SU-DHL-6 (cell line): ENCODE data around the gene TNRC6B.

Experiments
- H2AFZ ChIP-seq: fragments of 200-600 bp; sonication (generic); 2 replicates; pipeline ENCODE4 v1.6.1; 2014; ENCODE audit warnings: low read depth, mild to moderate bottlenecking, moderate library complexity, mixed read lengths, antibody characterized with exemption, low read length; ENCODE audit not compliant: severe bottlenecking
- H3F3A ChIP-seq: fragments of 200-600 bp; shearing (Covaris generic); 2 replicates; pipeline ENCODE4 v1.6.0; 2016; ENCODE audit warnings: antibody characterized with exemption, mild to moderate bottlenecking; ENCODE audit not compliant: insufficient read depth
- H3K27ac ChIP-seq: fragments of 200-600 bp; sonication (generic); 2 replicates; pipeline ENCODE4 v1.5.1; 2016; ENCODE audit warnings: low read depth, mild to moderate bottlenecking, low read length, moderate library complexity, mixed read lengths
- H3K27me3 ChIP-seq: fragments of 200-600 bp; sonication (generic), shearing (Covaris generic); 2 replicates; pipeline ENCODE4 v1.6.0; 2014; ENCODE audit warnings: mild to moderate bottlenecking, low read length
- H3K36me3 ChIP-seq: fragments of 200-600 bp; sonication (generic); 2 replicates; pipeline ENCODE4 v1.6.1; 2014; ENCODE audit warnings: mild to moderate bottlenecking, low read length, mixed read lengths
- H3K4me2 ChIP-seq: fragments of 300-600, 200-600 bp; shearing (Covaris generic), sonication (generic); 2 replicates; pipeline ENCODE4 v1.6.0; 2014; ENCODE audit warnings: low read length, low read depth, mild to moderate bottlenecking; ENCODE audit not compliant: poor library complexity, severe bottlenecking
- H3K4me3 ChIP-seq: fragments of 200-600 bp; sonication (generic); 2 replicates; pipeline ENCODE4 v1.5.1; 2014; ENCODE audit warnings: antibody characterized with exemption, low read length, mild to moderate bottlenecking, mixed read lengths; ENCODE audit not compliant: insufficient read depth, poor library complexity, severe bottlenecking
- H3K79me2 ChIP-seq: fragments of 200-600 bp; sonication (generic); 2 replicates; pipeline ENCODE4 v1.6.1; 2014; ENCODE audit warnings: mild to moderate bottlenecking, low read length, moderate library complexity; ENCODE audit not compliant: insufficient read depth
- H3K9ac ChIP-seq: fragments of 200-600 bp; sonication (generic); 2 replicates; pipeline ENCODE4 v1.7.0; 2014; ENCODE audit warnings: mild to moderate bottlenecking, low read length
- H3K9me2 ChIP-seq: fragments of 200-600 bp; sonication (generic); replicated peaks from 2 replicates; pipeline ENCODE4 v1.6.1; 2014; ENCODE audit warnings: low read length; ENCODE audit not compliant: insufficient read depth
- H3K9me3 ChIP-seq: fragments of 200-600 bp; sonication (generic); 2 replicates; pipeline ENCODE4 v1.6.1; 2014; ENCODE audit warnings: low read length, mixed read lengths; ENCODE audit not compliant: insufficient read depth
- H4K20me1 ChIP-seq: fragments of 200-600 bp; sonication (generic); 2 replicates; pipeline ENCODE4 v1.6.1; 2014; ENCODE audit warnings: low read depth, mild to moderate bottlenecking, antibody characterized with exemption, low read length, moderate library complexity, mixed read lengths
- EZH2phosphoT487 ChIP-seq: fragments of 200-600 bp; sonication (generic), shearing (Covaris generic); conservative IDR thresholded peaks from 2 replicates; pipeline ENCODE4 v1.6.1; 2018; ENCODE audit warnings: mild to moderate bottlenecking, antibody characterized with exemption, low read length, moderate library complexity, mixed read lengths
- TF ChIP-seq, protein P1 (sequence below): fragments of 200-600 bp; sonication (generic); IDR thresholded peaks from one replicate; pipeline ENCODE4 v1.5.1; 2017; ENCODE audit warnings: antibody characterized with exemption, mild to moderate bottlenecking, low read length, moderate library complexity; ENCODE audit not compliant: insufficient read depth, poor library complexity, severe bottlenecking

The TNRC6B gene

DNA sequence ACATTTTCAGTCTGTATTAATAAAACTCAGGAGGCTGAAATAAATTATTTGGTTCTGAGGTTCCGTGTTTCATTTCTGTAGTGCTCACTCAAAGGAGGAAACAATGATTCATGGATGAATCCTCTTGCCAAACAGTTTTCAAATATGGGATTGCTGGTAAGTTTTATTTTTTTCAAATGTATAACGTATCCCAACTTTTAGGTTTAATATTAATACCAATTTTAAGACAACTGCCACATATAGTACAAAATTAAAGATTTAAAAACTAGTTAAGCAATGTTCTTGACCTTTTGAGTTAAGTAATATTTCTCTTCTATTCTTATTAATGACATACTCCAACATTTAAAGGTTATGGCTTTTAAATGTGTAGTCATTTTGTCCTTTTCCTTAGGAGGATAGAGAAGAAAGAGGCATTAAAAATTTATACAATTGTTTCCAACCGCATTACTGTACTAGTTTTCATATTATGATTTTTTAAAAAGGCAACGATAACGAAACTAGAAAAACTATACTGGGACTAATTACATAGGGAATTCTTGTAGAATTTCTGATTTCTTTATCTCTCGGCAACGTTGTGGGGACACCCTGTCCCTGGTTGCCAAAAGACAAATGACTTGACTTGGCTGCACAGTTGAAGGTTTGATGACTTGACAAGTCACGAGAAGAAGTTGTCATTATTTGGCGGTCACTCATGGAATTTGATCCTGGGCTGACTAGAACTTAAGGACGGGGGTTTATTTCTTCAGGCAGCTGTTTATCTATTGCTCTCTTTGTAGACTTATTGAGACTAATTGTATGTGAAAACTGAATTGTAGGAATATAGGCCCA lies 99.5 kb downstream of the TNRC6B start:
- no peaks in the 10 kb centered on the region for H3K27me3 ChIP-seq
- no peak overlapping the region for H2AFZ ChIP-seq
- H3K79me2 ChIP-seq, result no peaks in the 10 kb centered on the region
- H3K27ac ChIP-seq, result peak overlapping the region; percentile 19; the same call in 1 of the 2 replicates
- H3K9me2 ChIP-seq, result no peaks in the 10 kb centered on the region
- no peak overlapping the region for H3K9ac ChIP-seq
- peak overlapping the region; percentile 49 for H3K4me2 ChIP-seq
- H3K36me3 ChIP-seq, result peaks cover 7% of the 10 kb centered on the region; the same call in 1 of the 2 replicates
- no peak overlapping the region for H3K4me3 ChIP-seq
- H3F3A ChIP-seq, result peaks cover 5% of the 10 kb centered on the region
- TF ChIP-seq, protein P1, sequence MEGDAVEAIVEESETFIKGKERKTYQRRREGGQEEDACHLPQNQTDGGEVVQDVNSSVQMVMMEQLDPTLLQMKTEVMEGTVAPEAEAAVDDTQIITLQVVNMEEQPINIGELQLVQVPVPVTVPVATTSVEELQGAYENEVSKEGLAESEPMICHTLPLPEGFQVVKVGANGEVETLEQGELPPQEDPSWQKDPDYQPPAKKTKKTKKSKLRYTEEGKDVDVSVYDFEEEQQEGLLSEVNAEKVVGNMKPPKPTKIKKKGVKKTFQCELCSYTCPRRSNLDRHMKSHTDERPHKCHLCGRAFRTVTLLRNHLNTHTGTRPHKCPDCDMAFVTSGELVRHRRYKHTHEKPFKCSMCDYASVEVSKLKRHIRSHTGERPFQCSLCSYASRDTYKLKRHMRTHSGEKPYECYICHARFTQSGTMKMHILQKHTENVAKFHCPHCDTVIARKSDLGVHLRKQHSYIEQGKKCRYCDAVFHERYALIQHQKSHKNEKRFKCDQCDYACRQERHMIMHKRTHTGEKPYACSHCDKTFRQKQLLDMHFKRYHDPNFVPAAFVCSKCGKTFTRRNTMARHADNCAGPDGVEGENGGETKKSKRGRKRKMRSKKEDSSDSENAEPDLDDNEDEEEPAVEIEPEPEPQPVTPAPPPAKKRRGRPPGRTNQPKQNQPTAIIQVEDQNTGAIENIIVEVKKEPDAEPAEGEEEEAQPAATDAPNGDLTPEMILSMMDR, result no peak
- TF ChIP-seq EZH2phosphoT487, result no peak
- no peaks in the 10 kb centered on the region for H4K20me1 ChIP-seq
- H3K9me3 ChIP-seq, result no peaks in the 10 kb centered on the region

DNA sequence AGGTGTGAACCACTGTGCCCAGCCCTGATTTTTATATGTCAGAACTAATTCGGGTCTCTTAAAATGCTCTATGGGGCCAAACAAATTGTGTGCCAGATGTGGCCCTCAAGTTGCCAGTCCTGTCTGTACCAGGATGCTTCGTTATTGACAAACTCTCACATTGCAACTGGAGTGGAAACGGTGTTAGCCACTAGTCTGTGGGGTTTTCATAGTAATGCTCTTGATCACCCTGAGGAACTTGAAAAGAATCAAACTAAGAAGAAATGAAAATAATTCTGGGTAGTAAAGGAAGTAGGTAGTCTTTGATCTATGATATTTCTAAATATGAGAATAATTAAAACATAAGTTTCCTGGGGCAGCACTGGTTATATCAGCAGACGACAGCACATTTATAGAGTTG lies 101.3 kb downstream of the TNRC6B start:
- TF ChIP-seq, protein P1, result no peak
- TF ChIP-seq EZH2phosphoT487, result no peak

DNA sequence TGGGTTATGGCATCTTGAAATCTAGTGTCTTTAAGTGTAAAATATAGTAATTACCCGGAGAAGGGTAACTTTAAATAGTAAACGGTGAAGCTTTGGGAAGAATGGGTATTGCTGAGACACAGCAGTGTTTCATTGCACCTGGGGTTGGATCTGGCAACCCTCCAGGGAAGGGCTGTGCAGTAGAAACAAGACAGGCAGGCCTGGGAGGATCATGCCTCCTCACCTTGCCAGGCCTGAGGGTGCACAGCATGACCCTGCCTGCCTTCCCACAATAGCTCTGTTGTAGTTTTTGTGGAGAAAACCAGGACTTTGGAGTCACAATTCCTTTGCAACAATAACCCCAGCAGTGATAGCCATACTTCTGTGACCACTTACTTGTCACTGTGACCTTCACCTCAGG lies 104.0 kb downstream of the TNRC6B start:
- H3F3A ChIP-seq, result peaks cover 4% of the 10 kb centered on the region
- H3K79me2 ChIP-seq, result no peaks in the 10 kb centered on the region
- no peaks in the 10 kb centered on the region for H3K9me3 ChIP-seq
- H2AFZ ChIP-seq, result no peak overlapping the region
- H3K36me3 ChIP-seq, result peaks cover 19% of the 10 kb centered on the region; the same call in 1 of the 2 replicates
- no peaks in the 10 kb centered on the region for H4K20me1 ChIP-seq
- TF ChIP-seq EZH2phosphoT487, result no peak
- TF ChIP-seq, protein P1, result no peak
- no peaks in the 10 kb centered on the region for H3K9me2 ChIP-seq
- H3K27me3 ChIP-seq, result no peaks in the 10 kb centered on the region
- no peak overlapping the region for H3K4me3 ChIP-seq
- H3K27ac ChIP-seq, result no peak overlapping the region
- no peak overlapping the region for H3K9ac ChIP-seq
- no peak overlapping the region for H3K4me2 ChIP-seq

More for the DNA sequence above, 101.3 kb downstream of the TNRC6B start:
- Histone ChIP-seq H3K36me3 (peaks cover 7% of the 10 kb centered on the region; the same call in 1 of the 2 replicates), H4K20me1 (no peaks in the 10 kb centered on the region), H3K27me3 (no peaks in the 10 kb centered on the region), H3K4me3 (no peak overlapping the region), H3K27ac (no peak overlapping the region), H3K9me3 (no peaks in the 10 kb centered on the region), H3K9me2 (no peaks in the 10 kb centered on the region), H2AFZ (no peak overlapping the region), H3K9ac (no peak overlapping the region), H3K4me2 (no peak overlapping the region), H3K79me2 (no peaks in the 10 kb centered on the region), H3F3A (peaks cover 5% of the 10 kb centered on the region)
